Fibroblast of villous mesenchyme (primary cell): ENCODE data around the gene HSDL1. TPM values are rescaled to one million over a fixed set of nuclear protein-coding genes. Genes with fewer than 3 reads are reported as not detected.

Source experiments
- DNase-seq: peaks from one replicate; pipeline ENCODE4 v3.0.0-alpha.2; 2010; ENCODE audit warnings: low read depth
- H3K4me3 ChIP-seq: 2 replicates; pipeline ENCODE4 v1.5.1; 2011; ENCODE audit warnings: low read depth, mild to moderate bottlenecking, low read length
- CTCF ChIP-seq: IDR thresholded peaks from 2 replicates; pipeline ENCODE4 v1.5.1; 2012; ENCODE audit warnings: low read depth, mild to moderate bottlenecking, low read length; ENCODE audit not compliant: insufficient read depth
- total RNA-seq: library from RNA; depleted of rRNA; stranded (reverse); fragments of >200 nt; gene quantifications from 2 replicates; pipeline ENCODE4 v1.2.3, GENCODE V29; 2012

Gene HSDL1
- total RNA-seq, 1 donor = 29.8 TPM

GRCh38 chr16:84105948-84106740 lies 38.8 kb downstream of the HSDL1 start:
- no peak for DNase-seq
- TF ChIP-seq CTCF = no peak
- H3K4me3 ChIP-seq = no peak overlapping the region

- no peak for TF ChIP-seq CTCF
- H3K4me3 ChIP-seq = no peak overlapping the region
- no peak for DNase-seq
Observed at GRCh38 chr16:84105301-84105815, 39.6 kb downstream of the HSDL1 start.

GRCh38 chr16:84104231-84104630 lies 40.7 kb downstream of the HSDL1 start:
- no peak for DNase-seq
- no peak overlapping the region for H3K4me3 ChIP-seq

GRCh38 chr16:84103678-84104077 lies 41.3 kb downstream of the HSDL1 start:
- TF ChIP-seq CTCF = no peak
- no peak overlapping the region for H3K4me3 ChIP-seq
- no peak for DNase-seq

More at GRCh38 chr16:84104231-84104630, 40.7 kb downstream of the HSDL1 start:
- TF ChIP-seq CTCF = no peak

- no peak overlapping the region for H3K4me3 ChIP-seq
- no peak for DNase-seq
- no peak for TF ChIP-seq CTCF
Observed at GRCh38 chr16:84098939-84099338, 46.0 kb downstream of the HSDL1 start.

GRCh38 chr16:84096447-84097005 lies 48.5 kb downstream of the HSDL1 start:
- no peak for TF ChIP-seq CTCF

More at GRCh38 chr16:84096447-84097005, 48.5 kb downstream of the HSDL1 start:
- no peak overlapping the region for H3K4me3 ChIP-seq
- no peak for DNase-seq
